ENCODE data around the gene EIF4G3.

DNA sequence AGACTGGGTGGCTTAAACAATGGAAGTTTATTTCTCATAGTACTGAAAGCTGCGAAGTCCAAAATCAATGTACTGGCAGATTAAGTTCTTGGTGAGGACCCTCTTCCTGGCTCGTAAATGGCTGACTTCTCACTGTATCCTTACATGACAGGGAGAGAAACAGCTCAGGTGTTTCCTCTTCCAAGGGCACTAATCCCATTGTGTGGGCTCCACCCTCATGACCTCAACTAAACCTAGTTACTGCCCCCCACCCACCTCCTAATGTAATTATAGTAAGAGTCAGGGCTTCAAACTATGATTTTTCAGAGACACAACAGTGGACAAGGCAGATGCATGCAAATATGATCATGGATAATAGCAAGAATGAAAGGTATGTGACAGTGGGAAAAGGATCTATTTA is 308.4 kb downstream of the EIF4G3 start:
- no peak for TF ChIP-seq CTCF (conservative IDR thresholded peaks at IDR 0.05; ENCODE audit: low read depth, low read length)
- no peak for TF ChIP-seq EZH2 (IDR thresholded peaks at IDR 0.05; ENCODE audit: borderline replicate concordance, low read depth, low read length, poor library complexity, severe bottlenecking)

All from A673 (cell line).